ENCODE measurements around the gene SCO2.

GRCh38 chr22:50483977-50484853 is 41.2 kb downstream of the SCO2 start:
- TF ChIP-seq CTCF (IDR thresholded peaks at IDR 0.05) (no peak), POLR2A (IDR thresholded peaks at IDR 0.05) (no peak)
